ENCODE data around the gene HDAC6.

- TF ChIP-seq EZH2 (IDR thresholded peaks at IDR 0.05; ENCODE audit: low read depth): no peak
- no peak for TF ChIP-seq CTCF (conservative IDR thresholded peaks at IDR 0.05)
Observed at GRCh38 chrX:48789366-48790220, 12.3 kb upstream of the HDAC6 start.
